Mammary epithelial cell (primary cell): ENCODE data around the gene APP.

Source experiments
- CTCF ChIP-seq, 2 donors: IDR thresholded peaks in 1 of 2; conservative IDR thresholded peaks in 1 of 2; 2 replicates each; pipeline ENCODE4 v1.5.1; 2011 to 2012; ENCODE audit warnings: inconsistent platforms in 2 of 2, low read length in 2 of 2, mild to moderate bottlenecking in 2 of 2, control low read depth in 1 of 2, low read depth in 1 of 2; ENCODE audit not compliant: insufficient read depth in 1 of 2; ENCODE audit errors: extremely low read depth in 1 of 2
- EZH2 ChIP-seq: IDR thresholded peaks from 2 replicates; pipeline ENCODE4 v1.6.1; 2012; ENCODE audit warnings: low read length, inconsistent platforms, borderline replicate concordance

DNA sequence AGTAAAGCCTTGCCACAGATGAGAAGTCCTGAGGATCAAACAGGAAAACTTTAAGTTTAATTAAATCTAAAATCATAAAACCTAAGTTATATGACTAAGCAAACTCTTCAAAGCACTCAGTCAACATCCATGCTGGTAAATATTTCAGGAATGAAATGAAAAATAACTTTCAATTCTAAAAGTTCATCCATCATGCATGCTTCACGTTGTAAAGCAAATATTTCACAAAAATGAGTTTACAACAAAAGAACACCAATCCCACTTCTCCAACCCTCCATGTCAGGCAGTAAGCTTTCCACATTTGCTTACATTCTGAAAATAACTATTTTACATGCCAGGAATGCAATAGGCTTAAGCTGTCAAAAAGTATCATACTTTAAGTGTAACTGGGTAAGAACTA, 16.8 kb downstream of the APP start:
- TF ChIP-seq EZH2: no peak
- TF ChIP-seq CTCF (conservative IDR thresholded peaks at IDR 0.05 in 1 of 2, IDR thresholded peaks at IDR 0.05 in 1 of 2; ENCODE audit: extremely low read depth in 1 of 2, insufficient read depth in 1 of 2, low read depth in 1 of 2, low read length in 2 of 2): no peak
